Measurements from ENCODE around the gene PIP4K2B.

DNA sequence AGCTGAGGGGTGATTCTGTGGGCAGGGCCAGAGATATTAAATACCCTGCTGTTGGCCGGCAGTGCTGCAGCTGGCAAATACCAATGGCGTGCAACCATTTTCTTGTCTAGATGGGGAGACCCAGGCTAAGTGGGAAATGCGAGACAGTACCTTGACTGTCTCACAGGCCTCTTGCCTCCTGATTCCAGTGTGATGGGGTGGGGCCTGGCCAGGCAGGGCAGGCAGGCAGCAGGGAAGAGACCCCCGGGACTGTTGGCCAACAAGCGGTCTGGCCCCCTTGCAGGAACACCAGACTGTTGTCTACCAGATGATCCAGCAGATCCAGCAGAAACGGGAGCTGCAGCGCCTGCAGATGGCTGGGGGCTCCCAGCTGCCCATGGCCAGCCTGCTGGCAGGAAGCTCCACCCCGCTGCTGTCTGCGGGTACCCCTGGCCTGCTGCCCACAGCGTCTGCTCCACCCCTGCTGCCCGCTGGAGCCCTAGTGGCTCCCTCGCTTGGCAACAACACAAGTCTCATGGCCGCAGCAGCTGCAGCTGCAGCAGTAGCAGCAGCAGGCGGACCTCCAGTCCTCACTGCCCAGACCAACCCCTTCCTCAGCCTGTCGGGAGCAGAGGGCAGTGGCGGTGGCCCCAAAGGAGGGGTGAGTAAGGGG is 74.9 kb downstream of the PIP4K2B start:
- TF ChIP-seq, protein P1, sequence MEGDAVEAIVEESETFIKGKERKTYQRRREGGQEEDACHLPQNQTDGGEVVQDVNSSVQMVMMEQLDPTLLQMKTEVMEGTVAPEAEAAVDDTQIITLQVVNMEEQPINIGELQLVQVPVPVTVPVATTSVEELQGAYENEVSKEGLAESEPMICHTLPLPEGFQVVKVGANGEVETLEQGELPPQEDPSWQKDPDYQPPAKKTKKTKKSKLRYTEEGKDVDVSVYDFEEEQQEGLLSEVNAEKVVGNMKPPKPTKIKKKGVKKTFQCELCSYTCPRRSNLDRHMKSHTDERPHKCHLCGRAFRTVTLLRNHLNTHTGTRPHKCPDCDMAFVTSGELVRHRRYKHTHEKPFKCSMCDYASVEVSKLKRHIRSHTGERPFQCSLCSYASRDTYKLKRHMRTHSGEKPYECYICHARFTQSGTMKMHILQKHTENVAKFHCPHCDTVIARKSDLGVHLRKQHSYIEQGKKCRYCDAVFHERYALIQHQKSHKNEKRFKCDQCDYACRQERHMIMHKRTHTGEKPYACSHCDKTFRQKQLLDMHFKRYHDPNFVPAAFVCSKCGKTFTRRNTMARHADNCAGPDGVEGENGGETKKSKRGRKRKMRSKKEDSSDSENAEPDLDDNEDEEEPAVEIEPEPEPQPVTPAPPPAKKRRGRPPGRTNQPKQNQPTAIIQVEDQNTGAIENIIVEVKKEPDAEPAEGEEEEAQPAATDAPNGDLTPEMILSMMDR (conservative IDR thresholded peaks at IDR 0.05; ENCODE audit: low read length), result no peak
- no peak for TF ChIP-seq EZH2phosphoT487 (IDR thresholded peaks at IDR 0.05; ENCODE audit: borderline replicate concordance, low read depth, low read length)

Data from OCI-LY7 (cell line).